ENCODE results near the gene COL28A1.

Gene COL28A1

DNA sequence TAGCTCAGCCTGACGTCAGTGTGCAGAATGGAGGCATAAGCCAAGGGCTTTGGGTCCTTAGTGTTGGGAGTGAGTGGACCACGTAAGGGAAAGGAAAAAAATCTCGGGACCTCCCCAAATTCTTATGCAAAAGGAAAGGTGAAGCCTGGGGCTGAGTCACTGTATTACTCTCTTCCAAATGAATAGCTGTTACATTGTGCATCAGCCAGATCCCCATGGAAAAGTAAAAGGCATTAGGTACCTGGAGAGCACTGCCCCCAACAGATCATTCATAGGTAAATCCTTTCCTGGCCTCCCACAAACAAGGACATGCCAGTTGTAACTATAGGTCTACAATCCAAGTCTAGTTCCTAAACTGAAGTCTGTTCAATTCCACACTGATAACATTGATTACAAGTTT, 182.8 kb downstream of the COL28A1 start:
- no peak overlapping the region for H3K4me3 ChIP-seq (ENCODE audit: low read length)
- no peak for TF ChIP-seq ZNF274 (IDR thresholded peaks at IDR 0.05; ENCODE audit: low read depth, low read length)

DNA sequence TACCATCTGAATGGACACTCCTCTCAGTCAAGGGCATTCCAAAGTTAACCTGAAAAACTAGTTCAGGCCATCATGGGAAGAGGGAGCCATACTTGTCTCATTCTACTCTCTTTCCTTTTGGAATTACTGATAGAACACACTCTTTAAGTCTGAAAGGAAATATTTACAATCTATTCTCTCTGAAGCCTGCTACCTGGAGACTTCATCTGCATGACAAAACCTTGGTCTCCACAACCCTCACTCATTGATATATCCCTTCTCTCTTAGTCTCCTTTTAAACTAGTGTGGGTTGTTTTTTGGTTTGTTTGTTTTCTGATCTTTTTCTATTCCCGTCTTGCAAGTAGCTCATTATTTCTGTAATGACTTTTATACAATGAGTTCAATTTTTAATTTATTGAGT, 183.8 kb downstream of the COL28A1 start:
- no peak for TF ChIP-seq ZNF274 (IDR thresholded peaks at IDR 0.05; ENCODE audit: low read depth, low read length)
- H3K4me3 ChIP-seq (ENCODE audit: low read length) = no peak overlapping the region

DNA sequence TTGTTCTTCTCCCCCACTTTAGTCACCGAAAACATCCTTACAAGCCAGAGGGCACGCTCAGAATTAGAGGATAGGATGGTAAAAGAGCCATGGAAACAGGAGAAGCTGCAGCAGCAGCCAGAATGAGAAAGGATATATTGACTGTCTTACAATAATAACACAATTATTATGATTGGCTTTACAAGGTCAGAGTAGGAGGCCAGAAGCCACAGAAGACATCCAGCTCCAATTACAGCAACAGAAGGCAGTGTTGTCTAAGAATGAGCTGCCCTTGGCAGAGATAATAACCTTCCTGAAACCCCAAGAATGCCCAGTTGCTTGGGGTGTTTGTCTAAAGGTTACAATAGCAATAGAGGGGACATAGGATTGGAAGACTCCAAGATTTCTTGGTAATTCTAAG, 184.5 kb downstream of the COL28A1 start:
- H3K4me3 ChIP-seq (ENCODE audit: low read length) = no peak overlapping the region
- TF ChIP-seq ZNF274 (IDR thresholded peaks at IDR 0.05; ENCODE audit: low read depth, low read length) = no peak

DNA sequence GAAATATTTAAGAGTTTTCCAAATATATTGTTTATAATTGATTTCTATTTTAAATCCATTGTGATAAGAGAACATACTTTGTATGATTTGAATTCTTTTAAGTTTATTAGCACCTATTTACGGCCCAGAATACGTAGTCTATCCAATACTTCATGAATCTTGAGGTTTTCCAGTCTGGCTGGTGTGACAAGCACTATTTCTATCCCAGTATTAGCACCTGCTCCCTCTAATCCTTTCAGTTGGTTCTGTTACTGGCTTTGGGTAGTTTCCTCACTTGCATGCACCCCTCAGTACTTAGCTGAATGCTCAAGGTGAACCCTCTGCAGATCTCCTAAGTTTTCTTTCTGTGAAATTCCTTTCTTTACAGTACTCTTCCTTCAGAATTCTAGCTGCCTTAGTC, 186.5 kb downstream of the COL28A1 start:
- H3K4me3 ChIP-seq (ENCODE audit: low read length) = no peak overlapping the region
- no peak for TF ChIP-seq ZNF274 (IDR thresholded peaks at IDR 0.05; ENCODE audit: low read depth, low read length)

DNA sequence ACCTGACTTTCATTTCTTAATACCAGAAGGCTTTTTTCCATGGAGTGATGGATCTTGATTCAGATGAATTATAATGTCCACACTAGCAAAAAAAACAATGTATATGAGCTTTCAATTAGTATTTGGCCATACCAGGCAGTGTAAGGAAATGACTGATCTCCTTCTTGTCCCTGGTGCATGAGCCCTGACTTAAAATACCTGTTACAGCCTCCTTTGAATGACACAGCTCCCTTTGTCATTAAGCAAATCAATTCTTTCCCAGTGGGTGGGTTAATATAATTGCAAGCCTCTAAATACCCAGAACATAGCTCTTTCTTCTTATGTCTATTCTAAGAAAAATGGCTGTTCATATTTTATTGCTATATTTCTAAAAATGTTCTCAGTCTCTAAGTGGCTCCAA, 188.6 kb downstream of the COL28A1 start:
- no peak for TF ChIP-seq ZNF274 (IDR thresholded peaks at IDR 0.05; ENCODE audit: low read depth, low read length)
- no peak overlapping the region for H3K4me3 ChIP-seq (ENCODE audit: low read length)

DNA sequence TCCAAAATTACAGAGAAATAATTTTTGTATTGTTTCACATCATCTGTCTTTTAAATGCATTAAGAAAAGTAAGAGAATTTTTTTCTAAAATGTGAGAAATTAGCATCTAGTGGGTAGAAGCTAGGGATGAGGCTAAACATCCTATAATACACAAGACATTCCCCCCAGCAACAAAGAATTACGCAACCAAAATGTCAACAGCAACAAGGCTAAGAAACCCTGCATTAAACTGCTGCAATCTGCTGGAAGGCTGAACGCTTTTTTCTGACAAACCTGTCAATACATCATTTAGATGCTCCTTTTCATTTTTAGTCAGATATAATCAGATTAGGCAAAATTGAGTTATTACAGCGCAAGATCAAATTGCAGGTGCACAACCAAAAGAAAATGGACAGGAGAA, 191.1 kb downstream of the COL28A1 start:
- no peak for TF ChIP-seq ZNF274 (IDR thresholded peaks at IDR 0.05; ENCODE audit: low read depth, low read length)
- H3K4me3 ChIP-seq (ENCODE audit: low read length) = no peak overlapping the region

DNA sequence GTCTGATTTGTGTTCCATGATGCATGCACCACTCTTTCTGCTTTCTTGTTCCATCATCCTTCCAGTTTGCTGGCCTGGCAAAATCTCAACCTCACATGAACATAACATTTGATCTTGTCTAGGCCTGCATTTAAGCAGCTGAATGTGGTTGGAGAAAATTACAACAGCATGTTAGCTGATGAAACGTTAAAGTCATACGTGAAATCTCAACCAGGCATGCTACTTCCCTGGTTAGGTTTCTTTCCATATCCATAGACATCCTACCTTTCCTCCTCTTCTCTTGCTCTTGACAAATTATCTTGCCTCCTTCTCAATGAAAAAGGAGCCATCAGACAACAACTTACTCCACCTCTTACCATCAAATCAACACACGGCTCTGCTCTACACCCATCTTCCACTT, 199.8 kb downstream of the COL28A1 start:
- H3K4me3 ChIP-seq (ENCODE audit: low read length) = no peak overlapping the region
- TF ChIP-seq ZNF274 (IDR thresholded peaks at IDR 0.05; ENCODE audit: low read depth, low read length) = no peak

DNA sequence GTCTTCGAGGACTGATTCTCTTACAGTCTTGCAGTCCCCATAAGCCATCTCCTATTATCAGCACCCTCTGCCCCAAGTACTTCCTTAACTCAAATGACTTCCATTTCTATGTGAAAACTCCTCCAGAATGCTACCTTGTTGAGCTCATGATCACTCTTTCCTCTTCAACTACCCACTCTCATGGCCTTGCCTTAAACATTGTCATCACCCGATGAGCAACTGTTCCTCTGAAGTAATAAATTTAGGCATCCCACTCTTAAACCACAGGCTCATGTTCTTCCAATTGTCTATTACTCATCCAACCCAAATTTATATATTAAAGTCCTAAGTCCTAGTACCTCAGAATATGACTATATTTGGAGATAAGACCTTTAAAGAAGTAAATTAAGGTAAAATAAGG, 200.5 kb downstream of the COL28A1 start:
- TF ChIP-seq ZNF274 (IDR thresholded peaks at IDR 0.05; ENCODE audit: low read depth, low read length) = no peak
- H3K4me3 ChIP-seq (ENCODE audit: low read length) = no peak overlapping the region

DNA sequence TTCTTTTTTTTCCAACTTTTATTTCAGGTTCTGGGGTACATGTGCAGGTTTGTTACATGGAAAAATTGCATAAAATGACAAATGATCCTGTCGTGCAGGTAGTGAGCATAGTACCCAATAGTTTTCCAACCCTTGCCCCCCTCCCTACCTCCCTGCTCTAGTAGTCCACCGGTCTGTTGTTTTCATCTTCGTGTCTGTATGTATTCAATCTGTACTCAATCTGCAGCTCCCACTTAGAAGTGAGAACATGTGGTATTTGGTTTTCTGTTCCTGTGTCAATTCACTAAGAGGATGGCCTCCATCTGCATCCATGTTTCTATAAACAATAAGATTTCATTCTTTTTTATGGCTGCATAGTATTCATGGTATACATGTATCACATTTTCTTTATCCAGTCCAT, 202.1 kb downstream of the COL28A1 start:
- H3K4me3 ChIP-seq (ENCODE audit: low read length) = no peak overlapping the region
- TF ChIP-seq ZNF274 (IDR thresholded peaks at IDR 0.05; ENCODE audit: low read depth, low read length) = no peak

DNA sequence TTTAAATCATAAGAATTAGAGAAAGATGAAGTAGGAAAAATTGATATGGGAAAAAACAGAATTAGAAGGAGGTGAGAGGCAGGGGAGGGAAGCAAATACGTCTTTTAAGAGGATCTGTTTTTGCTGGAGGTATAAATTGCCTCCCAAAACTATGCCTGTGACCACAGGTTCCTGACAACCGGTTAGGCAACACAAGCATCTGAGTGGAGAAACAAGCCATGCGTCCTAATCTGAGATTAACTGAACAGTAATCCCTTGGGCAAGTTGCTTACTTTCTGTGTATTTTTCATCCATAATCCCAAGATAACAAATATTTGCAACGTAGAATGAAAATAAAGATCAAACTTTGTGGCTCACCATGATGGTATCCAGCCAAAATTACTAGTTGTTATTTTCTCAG, 204.2 kb downstream of the COL28A1 start:
- no peak for TF ChIP-seq ZNF274 (IDR thresholded peaks at IDR 0.05; ENCODE audit: low read depth, low read length)
- no peak overlapping the region for H3K4me3 ChIP-seq (ENCODE audit: low read length)

DNA sequence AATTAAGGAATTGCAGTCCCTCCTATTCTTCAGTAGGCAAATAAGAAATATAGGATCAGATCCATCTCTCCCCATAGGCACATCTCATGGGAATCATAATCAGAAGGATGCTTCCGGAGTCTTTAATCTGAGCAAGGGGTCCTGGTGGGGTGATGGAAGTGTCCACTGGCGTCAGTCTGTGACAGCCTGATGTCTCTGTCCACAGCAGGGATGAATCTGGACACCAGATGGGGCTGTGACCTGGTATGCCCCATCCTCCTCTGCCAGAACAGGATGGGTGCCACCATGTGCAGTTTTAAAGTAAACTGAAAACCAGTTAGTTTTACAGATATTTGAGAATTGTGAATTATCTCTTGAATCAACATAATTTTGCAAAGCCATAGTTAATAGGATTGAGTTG, 204.7 kb downstream of the COL28A1 start:
- no peak overlapping the region for H3K4me3 ChIP-seq (ENCODE audit: low read length)
- no peak for TF ChIP-seq ZNF274 (IDR thresholded peaks at IDR 0.05; ENCODE audit: low read depth, low read length)

DNA sequence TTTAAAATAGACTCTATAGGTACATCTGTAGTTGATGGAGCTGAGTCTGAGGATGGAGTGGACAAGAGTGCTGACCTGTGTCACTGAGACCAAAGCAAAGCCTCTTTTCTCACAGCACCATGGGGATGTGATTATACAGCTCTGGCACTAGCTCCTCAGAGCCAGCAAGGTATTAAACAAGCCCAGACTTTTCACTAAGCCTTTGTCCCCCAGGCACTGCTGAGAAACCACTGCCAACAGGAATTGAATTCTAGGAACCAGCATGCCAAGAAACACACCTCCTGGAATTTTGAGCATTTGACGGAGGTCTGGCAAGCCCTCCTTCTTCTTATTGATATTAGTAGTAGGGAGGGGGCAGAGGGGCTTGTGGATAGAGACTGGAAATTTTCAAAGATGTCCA, 206.3 kb downstream of the COL28A1 start:
- TF ChIP-seq ZNF274 (IDR thresholded peaks at IDR 0.05; ENCODE audit: low read depth, low read length) = no peak
- no peak overlapping the region for H3K4me3 ChIP-seq (ENCODE audit: low read length)

DNA sequence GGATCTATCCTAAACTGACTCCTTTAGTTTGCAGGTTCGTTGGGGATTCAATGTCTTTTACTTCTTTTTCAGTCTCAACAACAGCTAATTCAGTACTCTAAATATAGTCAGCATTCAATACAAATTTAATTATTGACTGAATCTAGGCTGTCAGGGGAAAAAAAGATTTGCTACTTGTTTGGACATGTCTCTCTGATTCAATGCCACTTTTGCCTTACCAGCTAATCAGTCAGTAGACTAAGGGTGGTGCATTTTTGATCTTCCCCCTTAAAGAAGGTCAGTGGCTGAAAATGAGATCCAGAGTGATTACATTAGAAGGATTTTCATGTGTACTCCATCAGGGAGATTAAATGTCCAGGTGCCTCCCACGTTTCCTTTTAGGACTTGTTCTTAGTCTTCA, 208.2 kb downstream of the COL28A1 start:
- H3K4me3 ChIP-seq (ENCODE audit: low read length) = no peak overlapping the region

DNA sequence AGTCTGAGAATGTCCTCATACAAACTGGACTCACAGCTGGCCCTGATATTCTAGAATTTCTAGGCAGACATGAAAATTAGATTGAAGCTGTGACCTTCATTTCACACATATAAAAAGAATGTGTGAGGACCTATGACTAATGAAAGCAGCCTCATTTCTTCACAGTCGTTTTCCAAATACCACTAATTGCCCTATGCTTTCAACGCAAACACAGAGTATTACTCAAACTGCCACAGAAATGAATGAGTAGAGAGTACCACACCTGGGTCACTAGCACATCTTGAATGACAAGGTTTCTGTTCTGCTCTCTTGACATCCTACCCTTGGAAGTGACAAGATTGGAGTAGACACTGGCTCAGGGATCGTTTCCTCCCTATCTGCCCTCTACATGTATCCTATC, 211.0 kb downstream of the COL28A1 start:
- TF ChIP-seq ZNF274 (IDR thresholded peaks at IDR 0.05; ENCODE audit: low read depth, low read length) = no peak
- H3K4me3 ChIP-seq (ENCODE audit: low read length) = no peak overlapping the region

More for the DNA sequence above, 208.2 kb downstream of the COL28A1 start:
- no peak for TF ChIP-seq ZNF274 (IDR thresholded peaks at IDR 0.05; ENCODE audit: low read depth, low read length)

DNA sequence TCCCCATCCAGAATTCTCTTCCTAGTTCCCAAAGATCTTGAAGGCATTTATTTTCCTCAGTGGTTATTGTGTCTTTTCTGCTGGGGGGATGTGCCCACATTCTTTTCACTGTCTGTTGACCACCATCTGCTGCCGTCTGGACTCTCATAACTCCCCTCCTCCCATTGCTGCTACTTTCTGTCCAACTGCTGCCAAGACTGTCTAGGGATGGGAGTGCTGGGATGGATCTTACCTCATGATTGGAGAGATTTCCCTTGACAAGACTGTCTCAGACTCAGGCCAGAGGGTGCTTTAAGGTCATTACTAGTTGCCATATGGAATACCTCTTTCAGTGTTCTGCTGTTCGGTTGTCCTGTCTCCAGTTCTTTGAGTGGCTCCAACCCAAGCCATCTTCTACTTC, 211.8 kb downstream of the COL28A1 start:
- H3K4me3 ChIP-seq (ENCODE audit: low read length) = no peak overlapping the region
- TF ChIP-seq ZNF274 (IDR thresholded peaks at IDR 0.05; ENCODE audit: low read depth, low read length) = no peak

DNA sequence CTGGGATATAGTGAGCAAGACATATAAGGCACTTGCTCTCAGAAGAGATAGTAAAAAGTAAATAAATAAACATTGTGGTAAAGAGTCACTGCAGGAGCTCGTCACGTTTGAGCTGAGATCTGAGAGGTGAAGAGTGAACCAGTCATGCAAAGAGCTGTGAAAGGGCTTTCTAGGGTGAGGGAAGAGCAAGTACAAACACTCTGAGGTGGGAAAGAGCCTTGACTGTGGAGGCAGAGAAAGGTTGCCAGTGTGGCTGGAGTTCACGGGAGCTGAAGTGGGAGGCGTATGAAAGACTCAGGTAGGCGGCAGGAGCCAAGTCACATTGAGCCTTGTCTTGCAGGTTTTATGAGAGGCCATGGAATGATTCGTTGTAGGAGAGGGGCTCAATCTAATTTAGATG, 212.3 kb downstream of the COL28A1 start:
- TF ChIP-seq ZNF274 (IDR thresholded peaks at IDR 0.05; ENCODE audit: low read depth, low read length) = no peak
- H3K4me3 ChIP-seq (ENCODE audit: low read length) = no peak overlapping the region

DNA sequence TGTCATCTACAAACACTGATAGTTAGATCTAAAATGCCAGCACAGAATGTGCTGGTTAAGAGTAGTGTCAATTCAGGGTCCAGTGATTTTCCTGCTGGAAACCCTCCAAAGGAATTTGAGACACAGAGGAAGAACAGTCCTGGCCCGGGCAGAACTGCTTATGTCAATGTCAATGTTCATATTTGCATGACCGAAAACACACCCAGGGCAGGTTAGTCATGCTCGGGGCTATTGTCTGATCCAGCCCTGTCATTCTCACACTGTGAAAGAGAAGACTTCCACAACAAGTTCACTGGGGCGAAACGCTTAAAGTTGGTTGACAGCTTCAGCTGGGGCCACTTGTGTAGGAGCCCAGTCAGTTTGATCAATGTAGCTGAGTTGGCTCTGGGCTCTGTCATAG, 214.0 kb downstream of the COL28A1 start:
- H3K4me3 ChIP-seq (ENCODE audit: low read length) = no peak overlapping the region
- no peak for TF ChIP-seq ZNF274 (IDR thresholded peaks at IDR 0.05; ENCODE audit: low read depth, low read length)
